Glomerular endothelial cell (primary cell): ENCODE data around the gene ENO4. TPM values are rescaled to one million over a fixed set of nuclear protein-coding genes. Genes with fewer than 3 reads are reported as not detected.

Experiments used
- DNase-seq: peaks from one replicate; pipeline ENCODE4 v3.0.0-alpha.2; 2011; ENCODE audit warnings: low read depth, low spot score; ENCODE audit errors: extremely low read depth
- total RNA-seq: library from RNA; depleted of rRNA; stranded (reverse); fragments of >200 nt; gene quantifications from 2 replicates; pipeline ENCODE4 v1.2.3, GENCODE V29; 2015

ENO4 gene
- not detected in 2 replicates for total RNA-seq

GRCh38 chr10:116849248-116850057 is at the start of gene ENO4:
Gene ENO4 (plus strand): TSS chr10:116849499. CDS start chr10:116849567, 68 bp downstream.
- DNase-seq: peak; percentile 48

- DNase-seq: no peak
Observed at GRCh38 chr10:116800286-116800929, 48.9 kb upstream of the ENO4 start.

GRCh38 chr10:116801658-116802057 is 47.6 kb upstream of the ENO4 start:
- no peak for DNase-seq

- DNase-seq: no peak
Observed at GRCh38 chr10:116802474-116802873, 46.8 kb upstream of the ENO4 start.

- DNase-seq: no peak
Observed at GRCh38 chr10:116802876-116803275, 46.4 kb upstream of the ENO4 start.

GRCh38 chr10:116803451-116804249 is 45.6 kb upstream of the ENO4 start:
- no peak for DNase-seq

- DNase-seq: no peak
Observed at GRCh38 chr10:116808706-116809105, 40.6 kb upstream of the ENO4 start.

GRCh38 chr10:116809483-116810119 is 39.7 kb upstream of the ENO4 start:
- no peak for DNase-seq

GRCh38 chr10:116810120-116810500 is 39.2 kb upstream of the ENO4 start:
- DNase-seq: no peak

- DNase-seq: no peak
Observed at GRCh38 chr10:116810895-116811294, 38.4 kb upstream of the ENO4 start.

- no peak for DNase-seq
Observed at GRCh38 chr10:116811691-116812090, 37.6 kb upstream of the ENO4 start.

GRCh38 chr10:116815641-116816415 is 33.5 kb upstream of the ENO4 start:
- no peak for DNase-seq

GRCh38 chr10:116817178-116817577 is 32.1 kb upstream of the ENO4 start:
- DNase-seq: no peak

GRCh38 chr10:116817780-116818343 is 31.4 kb upstream of the ENO4 start:
- DNase-seq: no peak

GRCh38 chr10:116819999-116820677 is 29.2 kb upstream of the ENO4 start:
- DNase-seq: no peak

- no peak for DNase-seq
Observed at GRCh38 chr10:116825901-116826300, 23.4 kb upstream of the ENO4 start.

- no peak for DNase-seq
Observed at GRCh38 chr10:116826803-116827202, 22.5 kb upstream of the ENO4 start.

- no peak for DNase-seq
Observed at GRCh38 chr10:116827214-116827671, 22.1 kb upstream of the ENO4 start.

GRCh38 chr10:116828116-116828515 is 21.2 kb upstream of the ENO4 start:
- DNase-seq: no peak
